GM19467 (cell line): ENCODE measurements around the gene SUSD6.
"Not testable (repeated sequence)": the region's sequence is repeated elsewhere in the genome, so short reads cannot be mapped to it uniquely, and the experiment has no call there.

Source experiments
- ATAC-seq: cut with Tn5 transposase; IDR thresholded peaks from one replicate; pipeline ENCODE4 v1.9.1; 2021; ENCODE audit warnings: mild to moderate bottlenecking, moderate library complexity; ENCODE audit not compliant: unreplicated experiment

The SUSD6 gene

DNA sequence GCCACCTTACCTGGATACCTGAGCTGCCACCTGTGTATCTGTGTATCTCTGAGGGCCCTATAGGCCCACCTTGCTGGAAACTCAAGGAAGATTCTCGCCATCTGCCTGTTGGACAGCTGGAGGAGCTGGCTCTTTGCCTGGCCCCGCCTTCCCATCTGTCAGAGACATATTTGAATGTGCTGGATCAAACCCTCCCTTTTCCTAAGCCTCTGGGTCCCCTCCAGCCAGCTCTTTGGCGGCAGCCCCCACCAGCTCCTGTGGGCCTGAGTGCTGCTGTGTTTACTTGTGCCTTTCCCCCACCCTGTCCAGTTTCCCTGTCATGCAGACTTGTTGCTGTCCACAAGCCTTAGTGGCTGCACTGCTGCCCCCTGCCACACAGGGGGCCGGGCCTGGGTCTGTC is 99.7 kb downstream of the SUSD6 start:
- no peak for ATAC-seq

DNA sequence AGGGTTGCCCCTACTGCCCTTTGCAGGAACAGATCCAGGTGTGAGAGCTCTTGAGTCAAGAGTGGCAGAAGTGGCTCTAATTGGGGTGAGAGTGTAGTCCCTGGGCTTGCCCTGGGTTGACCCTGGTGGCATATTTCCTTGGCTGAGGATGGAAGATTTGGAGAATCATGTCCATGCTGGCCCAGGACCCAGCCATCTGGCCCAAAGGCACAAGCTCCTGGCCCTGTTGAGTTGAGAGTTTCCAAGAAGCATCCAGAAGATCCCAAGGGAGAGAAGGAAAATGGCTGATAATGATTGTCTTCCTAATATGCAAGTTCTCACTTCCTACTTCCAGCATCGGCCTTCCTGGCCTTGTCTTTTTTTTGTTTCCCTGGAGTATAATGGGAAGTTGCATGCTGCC is 100.1 kb downstream of the SUSD6 start:
- no peak for ATAC-seq

DNA sequence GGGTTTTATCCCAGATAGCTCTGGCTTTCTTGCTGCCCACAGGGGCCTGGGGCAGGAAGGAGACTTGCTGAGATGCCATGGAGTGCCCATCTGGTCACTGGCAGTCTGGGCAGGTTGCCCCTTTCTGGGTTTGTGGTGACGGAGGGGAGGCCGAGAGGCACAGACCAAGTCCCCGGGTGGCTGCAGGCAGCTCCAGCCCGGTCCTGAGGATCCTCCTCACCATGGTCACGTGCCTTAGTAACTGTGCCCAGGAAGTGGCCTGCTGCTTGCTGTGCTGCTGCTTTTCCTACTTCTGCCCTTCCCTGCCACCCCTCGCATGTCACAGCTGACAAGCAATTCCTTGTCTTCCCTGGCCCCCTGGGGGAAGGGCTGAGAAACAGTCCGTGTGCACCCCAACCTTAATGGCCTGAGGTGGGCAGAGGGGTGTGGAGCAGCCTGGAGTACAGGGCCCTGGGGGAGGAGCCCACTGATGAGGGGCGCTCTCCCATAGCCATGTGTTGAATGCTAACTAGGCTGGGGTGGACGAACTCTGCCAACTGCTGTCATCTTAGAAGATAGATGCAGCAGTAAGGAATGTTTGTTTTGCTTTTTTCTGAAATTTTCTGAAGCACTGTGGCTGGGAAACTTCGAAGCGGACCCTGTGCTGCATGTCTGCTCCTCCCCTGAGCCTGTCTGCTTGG is 100.6 kb downstream of the SUSD6 start:
- no peak for ATAC-seq

DNA sequence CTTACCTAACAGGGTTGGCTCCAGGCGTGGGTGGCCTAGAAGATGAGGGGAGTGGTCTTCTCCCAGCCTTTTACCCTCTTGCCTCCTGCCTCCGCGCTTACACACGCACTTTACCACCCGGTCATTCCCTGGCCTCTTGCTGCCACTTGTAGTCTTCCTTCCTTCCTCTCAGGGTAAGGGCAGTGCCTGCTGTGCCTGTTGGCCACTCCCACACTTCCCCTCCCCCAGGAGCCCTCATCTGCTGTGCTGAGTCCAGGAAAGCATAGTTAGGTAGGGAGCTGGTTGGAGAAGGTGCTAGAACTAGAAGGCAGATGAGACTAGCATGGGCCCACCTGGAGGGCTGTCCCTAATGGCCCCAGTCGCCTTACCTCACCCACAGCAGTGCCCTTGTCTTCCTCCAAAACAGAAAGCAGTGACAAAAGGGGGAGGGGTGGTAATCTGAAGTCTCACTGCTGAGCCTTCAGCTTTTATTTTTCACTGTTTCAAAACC is 101.2 kb downstream of the SUSD6 start:
- ATAC-seq, result no peak

DNA sequence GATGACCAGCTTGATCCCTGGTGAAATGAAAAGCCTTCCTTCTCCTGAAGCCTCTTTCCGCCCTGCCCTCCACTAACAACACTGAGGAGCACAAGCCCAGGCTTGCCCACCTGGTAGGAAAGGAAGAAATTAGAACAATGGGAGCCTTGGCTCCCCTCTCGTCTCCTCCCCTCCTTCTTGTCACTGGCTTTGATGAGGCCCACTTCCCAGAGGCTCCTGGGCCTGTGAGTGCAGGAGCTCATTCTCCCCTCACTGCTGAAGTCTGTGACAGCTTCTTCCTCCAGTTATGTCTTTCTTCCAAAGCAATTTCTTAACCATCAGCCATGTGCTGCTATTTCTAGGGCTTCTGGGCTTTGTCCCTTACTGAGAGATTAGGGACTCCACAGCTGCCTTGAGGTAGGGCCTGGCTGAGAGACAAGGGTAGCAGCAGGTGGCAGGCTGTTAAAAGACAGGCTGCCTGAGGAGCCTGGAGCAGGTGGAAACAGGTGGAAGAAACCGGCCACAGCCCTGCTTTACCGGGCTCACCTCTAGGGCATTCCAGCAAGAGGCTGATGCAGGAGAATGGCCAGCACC is 101.9 kb downstream of the SUSD6 start:
- no peak for ATAC-seq

DNA sequence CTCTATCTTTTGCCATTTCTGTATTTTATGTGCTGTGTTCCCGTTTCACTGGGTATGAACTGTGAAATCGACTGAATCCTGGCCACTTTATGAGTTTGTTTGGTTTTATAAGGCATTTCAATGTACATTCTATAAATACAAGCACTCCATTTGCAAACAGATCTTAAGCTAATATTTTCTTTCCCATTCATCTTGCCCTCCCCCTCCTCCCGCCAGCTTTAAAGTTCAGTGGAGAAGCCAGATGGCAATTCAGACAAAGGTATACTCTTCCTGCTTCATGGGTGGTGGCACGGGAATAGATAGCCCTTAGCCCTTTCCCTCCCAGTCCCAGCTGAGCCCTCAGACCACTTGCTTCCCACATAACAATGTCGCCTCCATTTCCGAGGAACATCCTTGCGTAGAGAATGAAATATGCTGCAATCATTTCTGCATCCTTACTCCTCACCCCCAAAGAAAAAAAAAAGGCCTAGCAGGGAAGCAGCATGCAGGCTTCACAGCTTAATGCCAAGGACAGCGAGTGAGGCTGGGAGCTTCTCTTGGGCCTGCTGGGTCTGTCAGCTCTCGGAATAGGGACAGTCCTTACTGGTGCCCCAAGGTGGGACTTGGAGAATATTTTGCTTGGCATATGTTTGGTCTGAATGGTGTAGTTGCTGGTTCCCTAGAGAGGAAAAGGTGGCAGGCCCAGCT is 102.7 kb downstream of the SUSD6 start:
- ATAC-seq, result no peak

DNA sequence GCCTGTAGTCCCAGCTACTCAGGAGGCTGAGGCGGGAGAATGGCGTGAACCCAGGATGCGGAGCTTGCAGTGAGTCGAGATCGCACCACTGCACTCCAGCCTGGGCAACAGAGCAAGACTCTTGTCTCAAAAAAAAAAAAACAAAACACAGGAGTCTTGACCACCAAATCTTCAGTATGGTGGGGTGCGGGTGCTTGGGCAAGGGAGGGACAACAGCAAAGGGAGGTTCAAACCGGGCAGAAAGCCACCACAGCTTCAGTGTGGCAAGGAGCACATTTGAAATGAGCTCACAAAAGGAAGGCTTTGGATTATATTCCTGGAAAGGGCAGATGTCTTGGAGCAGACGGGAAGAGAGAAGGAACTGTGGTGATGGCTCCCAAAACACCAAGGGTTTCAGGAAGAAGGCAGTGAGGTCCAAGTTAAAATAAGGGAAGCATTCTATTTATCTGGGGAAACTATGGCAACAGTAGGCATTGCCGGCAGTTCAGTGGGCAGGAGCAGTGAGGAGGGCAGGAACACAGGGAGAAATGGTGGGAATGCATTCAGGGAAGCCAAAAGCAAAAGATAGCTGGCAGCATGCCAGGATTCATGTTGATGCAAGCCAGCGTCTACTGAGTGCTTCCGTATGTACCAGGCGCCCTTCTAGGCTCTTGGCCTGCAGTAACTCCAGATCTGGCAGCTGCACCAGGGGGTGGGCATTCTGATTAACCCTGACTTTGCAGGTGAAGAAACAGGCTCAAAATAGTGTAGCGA is 104.5 kb downstream of the SUSD6 start:
- ATAC-seq, result no peak

DNA sequence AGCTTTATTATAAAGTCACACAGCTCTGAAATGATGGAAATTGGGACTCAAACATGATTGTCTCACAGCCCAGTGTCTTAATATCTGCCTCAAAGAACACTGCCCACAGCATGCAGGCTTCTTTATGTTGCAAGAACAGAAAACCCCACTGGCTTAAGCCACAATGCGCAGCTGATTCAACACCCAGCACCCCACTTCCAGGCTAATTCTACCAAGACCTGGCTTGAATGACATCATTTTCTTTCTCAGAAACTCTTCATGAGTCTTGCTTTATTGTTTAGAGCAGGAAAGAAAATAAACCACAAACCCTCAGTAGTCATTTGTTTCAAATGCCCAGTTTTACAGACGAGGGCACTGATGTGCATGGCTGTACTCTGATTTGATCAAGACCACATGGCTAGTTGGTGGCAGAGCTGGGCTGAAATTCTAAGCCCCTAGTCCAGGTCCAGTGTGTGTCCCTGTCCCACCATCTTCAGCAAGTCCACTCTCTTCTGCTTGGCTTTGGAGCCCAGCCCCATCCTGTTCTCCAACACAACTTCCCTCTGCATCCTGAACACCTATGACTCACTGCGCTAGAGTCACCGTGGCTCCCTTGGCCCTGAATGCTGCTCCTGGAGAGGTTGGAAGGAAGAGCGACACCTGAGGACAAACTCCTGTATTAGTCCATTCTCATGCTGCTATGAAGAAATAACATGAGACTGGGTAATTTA is 105.2 kb downstream of the SUSD6 start:
- no peak for ATAC-seq

DNA sequence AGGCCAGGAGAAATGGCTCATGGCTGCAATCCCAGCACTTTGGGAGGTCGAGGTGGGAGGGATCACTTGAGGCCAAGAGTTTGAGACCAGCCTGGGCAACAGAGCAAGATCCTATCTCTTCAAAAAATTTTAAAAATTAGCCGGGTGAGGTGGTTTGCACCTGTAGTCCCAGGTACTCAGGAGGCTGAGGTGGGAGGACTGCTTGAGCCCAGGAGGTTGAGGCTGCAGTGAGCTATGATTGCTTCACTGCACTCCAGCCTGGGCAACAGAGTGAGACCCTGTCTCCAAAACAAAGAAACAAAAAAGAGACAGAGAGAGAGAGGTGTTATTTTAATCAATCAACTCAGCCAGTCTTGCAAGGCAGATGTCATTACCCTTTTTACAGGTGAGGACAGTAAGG is 107.2 kb downstream of the SUSD6 start:
- ATAC-seq, result not testable (repeated sequence)

DNA sequence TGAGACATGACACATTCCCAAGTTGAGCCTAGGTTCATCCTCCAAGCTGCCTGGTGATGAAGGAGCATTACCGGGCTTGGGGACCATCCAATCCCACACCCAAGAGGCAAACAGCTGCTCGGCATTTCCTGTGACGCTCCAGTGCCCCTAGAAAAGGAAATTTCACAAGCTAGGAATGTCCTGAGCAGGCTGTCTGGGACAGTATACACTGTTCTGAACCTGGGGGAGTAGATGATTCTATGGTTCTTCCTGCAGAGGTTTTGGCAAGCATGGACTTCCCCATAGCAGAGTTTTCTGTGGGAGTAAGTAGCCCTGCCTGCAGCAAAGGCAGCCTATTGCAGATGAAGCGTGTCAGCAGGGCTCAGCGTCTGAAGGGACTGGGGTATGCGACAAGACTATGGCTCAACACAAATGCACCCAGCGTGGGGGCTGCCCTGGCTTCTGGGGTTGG is 108.1 kb downstream of the SUSD6 start:
- ATAC-seq, result no peak

DNA sequence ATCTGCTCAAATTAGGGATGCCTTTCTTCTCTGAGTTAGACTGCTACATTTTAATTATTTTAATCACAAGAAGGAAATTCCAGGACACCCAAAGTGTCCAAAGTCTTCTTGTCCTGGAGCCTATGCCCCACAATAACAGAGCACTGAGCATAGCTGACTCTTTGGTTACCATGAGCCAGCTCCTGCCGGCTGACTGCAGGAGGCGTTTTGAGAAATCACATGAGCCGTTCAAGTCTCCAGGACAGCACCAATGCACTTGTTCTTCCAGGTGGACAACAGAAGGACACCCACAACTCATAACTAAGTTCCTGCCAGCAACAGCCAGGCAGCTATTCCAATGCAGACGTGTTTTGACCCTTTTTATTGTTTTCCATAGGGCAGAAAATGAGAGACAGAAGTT is 109.5 kb downstream of the SUSD6 start:
- ATAC-seq, result no peak

DNA sequence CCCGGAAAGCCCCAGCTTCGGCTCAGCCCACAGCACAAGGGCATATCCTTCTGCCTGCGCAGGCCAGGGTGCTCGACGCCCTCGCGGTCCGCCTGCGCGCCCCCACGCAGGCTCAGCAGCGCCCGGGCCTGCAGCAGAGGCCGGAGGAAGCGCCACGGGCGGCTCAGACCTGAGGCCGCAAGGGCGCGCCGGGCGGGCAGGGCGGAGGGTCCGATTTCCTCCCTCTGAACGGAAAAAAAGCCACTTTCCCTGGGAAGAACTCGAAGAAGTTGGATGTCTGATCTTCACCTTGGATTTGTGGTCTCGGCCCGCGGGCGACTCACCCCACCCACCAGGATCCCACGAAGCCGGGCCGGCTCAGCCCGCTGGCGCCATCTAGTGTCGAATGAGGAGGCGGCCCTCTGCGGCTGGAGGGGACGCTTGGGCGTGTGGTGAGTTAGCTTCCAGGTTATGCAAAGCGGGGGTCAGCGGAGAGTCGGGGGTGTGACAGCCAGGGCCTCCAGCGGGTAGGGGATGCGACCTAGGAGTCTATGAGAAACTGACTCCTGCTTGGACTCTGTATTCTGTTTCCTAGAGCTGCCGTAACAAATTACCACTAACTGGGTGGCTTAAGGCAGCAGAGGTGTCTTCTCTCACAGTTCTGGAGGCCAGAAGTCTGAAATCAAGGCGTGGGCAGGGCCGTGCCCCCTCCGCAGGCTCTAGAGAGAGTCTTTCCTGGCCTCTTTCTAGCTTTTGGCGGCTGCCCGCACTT is 115.5 kb downstream of the SUSD6 start:
- ATAC-seq, result peak; percentile 69

DNA sequence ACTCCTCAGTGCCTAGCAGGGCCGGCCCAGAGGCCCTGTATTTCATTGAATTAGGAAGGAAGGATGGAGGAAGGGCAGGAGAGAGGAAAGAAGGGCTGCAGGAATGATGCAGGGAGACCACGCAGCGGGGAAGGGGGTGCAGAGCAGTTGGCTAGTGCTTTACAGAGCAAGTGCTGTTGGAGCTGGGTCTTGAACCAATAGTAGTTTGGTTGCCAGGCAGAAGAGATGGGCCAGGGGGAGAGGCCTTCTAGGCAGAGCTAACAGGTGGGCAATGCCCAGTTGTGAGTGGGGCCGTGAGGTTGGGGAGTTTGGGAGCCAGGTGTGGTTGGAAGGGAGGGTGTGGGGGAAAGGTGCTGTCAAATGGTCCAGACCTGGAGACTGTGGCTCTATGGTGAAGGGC is 116.5 kb downstream of the SUSD6 start:
- no peak for ATAC-seq

DNA sequence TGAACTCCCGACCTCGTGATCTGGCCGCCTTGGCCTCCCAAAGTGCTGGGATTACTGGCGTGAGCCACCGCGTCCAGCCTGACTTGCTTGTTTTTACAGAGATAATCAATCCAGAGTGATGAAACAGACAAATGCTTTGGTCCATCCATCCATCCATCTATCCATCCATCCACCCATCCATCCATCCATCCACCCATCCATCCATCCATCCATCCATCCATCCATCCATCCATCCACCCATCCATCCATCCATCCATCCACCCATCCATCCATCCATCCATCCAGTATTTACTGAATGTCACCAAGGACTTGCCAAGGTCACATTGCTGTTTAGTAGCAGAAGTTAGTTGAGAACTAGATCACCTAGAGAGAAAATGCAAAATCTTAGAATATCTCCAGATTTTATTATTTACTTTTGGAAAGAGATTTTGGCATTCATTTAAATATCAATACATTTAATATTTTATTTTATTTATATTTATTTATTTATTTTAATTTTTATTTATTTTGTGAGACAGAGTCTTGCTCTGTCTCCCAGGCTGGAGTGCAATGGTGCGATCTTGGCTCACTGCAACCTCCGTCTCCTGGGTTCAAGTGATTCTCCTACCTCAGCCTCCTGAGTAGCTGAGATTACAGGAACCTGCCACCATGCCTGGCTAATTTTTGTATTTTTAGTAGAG is 120.7 kb downstream of the SUSD6 start:
- not testable (repeated sequence) for ATAC-seq

DNA sequence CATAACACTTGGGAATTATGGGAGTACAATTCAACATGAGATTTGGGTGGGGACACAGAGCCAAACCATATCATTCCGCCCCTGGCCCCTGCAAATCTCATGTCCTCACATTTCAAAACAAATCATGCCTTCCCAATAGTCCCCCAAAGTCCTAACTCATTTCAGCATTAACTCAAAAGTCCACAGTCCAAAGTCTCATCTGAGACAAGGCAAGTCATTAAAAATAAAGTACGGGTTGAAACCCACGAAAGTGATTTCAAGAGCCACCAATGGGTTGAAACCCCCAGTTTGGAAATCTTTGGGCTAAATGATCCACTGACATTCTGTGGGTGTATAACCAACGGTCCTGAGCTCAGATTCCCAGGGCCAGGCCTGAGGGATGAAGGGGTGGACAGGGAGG is 125.0 kb downstream of the SUSD6 start:
- not testable (repeated sequence) for ATAC-seq

DNA sequence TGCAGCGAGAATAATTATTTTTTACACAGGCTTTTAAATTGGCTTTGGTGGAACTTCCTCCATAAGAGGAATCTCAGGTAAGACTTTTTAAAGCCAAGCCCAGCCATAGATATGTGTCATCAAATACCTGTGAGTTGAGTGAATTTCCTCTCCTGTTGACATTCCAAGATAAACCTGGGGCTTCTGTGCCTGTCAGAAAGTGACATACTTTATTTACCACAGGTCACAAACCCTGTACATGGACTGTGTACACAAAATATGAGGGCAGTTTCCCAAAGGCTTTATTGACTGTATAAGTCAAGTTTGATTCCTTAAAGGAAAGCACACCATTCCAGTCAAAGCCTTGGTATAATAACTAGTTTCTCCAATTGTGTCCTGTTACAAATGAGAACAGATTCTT is 129.7 kb downstream of the SUSD6 start:
- no peak for ATAC-seq

DNA sequence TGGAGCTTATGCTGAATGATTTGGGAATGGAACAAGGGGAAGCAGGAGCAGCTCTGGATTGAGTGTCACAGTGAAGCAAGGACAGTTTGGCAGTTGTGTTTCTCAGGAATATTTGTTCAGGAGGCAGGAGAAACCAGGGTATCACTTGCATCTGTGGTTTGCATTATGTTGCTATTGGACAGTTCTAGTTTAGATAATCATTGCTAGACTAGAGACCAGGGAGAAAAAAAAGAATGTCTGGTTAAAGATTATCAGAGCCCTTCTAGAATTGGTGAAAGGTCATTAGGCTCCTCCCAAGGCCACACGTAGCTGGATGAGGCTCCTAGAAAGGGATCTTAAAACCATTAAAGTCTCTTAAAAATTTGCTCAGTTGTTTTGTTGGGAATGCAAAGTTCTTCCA is 138.6 kb downstream of the SUSD6 start:
- ATAC-seq, result no peak

DNA sequence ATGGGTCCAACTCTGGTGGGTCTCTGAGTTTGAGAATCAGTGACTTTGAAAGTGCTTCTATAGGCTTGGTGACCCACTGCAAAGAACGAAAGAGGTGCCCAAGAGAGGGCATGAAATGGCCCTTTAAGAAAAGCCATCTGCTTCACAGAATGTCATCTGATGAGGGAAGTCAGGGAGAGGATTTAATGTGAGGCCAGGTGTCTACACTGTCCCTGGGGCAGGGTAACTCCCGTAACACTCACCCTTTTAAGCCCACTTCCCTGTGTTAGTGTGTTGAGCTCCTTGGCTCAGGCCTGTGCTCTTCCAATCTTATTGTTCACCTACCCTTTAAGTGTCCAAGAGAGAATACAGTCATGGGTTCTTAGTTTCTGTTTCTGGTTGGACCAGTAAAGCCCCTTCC is 139.1 kb downstream of the SUSD6 start:
- no peak for ATAC-seq

DNA sequence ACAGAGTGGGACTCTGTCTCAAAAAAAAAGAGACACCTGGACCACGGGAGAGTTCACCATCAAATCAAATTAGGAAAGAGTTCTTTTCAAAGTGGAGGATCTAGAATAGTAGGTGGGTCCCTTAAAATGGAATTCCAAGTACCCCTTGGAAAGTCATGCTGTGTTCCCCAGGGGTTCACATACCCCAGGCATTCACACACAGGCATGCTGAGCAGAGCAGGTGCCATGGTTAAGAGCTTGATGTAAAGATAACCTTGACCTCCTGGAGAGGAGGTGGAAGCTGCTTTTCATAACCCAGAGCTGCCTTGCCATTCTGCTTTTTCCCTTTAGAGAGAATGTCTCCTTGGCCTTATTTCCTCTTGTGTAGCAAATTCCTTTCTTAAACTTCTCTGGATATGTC is 141.4 kb downstream of the SUSD6 start:
- no peak for ATAC-seq

DNA sequence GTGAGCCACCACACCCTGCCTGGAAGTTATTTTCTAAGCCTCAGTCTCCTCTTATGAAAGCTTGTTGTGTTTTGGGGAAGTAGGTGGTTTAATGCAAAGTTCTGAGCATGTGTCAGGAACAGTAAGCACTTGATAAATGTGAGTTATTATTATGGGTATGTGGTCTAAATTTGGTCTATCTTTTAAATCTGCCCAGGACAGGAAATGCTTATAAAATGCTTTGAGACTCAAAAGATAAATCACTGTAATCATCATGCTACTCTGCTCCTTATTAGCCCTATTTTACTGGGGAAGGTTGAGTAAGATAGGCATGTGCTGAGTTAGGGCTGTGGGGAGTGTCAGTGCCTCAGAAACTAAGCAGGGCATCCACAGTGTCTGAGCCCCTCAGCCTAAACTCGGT is 142.5 kb downstream of the SUSD6 start:
- no peak for ATAC-seq
